H1 (cell line): ENCODE results near the gene CDK19. TPM values are rescaled to one million over a fixed set of nuclear protein-coding genes. Genes with fewer than 3 reads are reported as not detected.

Experiments used
- NANOG ChIP-seq: IDR thresholded peaks from 2 replicates; pipeline ENCODE4 v1.6.1; 2011; ENCODE audit warnings: low read length, low read depth, mild to moderate bottlenecking, inconsistent platforms; ENCODE audit not compliant: insufficient read depth, poor library complexity, severe bottlenecking
- polyA plus RNA-seq, 7 experiments: library from polyadenylated mRNA; depleted of rRNA in 3 of 7; stranded (reverse) in 5 of 7; unstranded in 2 of 7; fragments of >200 nt in 5 of 7; fragments of 200-250 nt in 2 of 7; gene quantifications; 1 replicate in 5 of 7; 2 replicates in 1 of 7; 4 replicates in 1 of 7; pipeline versions ENCODE4 v1.2.1 to v1.2.3, GENCODE V29; 2011 to 2013; ENCODE audit warnings: missing spikeins in 2 of 7, mixed read lengths in 2 of 7
- total RNA-seq: library from RNA; stranded (reverse); fragmentation: NEBNext Ultra II Directional; extraction: Animal tissue kit (Norgen Biotek cat#: 25700); gene quantifications from 2 replicates; pipeline ENCODE4 v1.2.1, GENCODE V29; 2021

Gene CDK19
- total and polyA plus RNA-seq, 2 of the 8 experiments (the other 6 are each of a cell fraction or from before 2014, with no cell fraction given), result 4.9 to 12.6 TPM

DNA sequence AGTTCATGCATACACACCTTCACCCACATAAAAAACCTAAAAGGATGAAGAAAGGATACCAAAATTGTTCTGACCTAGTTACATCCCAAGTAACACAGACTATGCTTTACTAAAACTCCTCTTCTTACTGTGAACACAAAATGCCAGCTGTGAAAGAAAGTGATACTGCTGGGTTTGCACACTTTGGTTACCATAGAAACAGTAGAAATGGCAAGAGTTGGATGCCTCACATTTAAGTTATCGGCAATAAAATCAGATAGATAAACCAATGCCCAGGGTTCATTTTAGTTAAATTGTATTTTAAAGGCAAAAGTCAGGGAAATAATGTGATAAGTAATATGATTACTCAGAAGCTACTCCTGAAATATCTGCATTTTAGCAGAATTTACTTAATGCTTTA is 161.9 kb downstream of the CDK19 start (continued):
- TF ChIP-seq NANOG, result no peak
